ENCODE results near the gene SUCNR1. TPM values are rescaled to one million over a fixed set of nuclear protein-coding genes. Genes with fewer than 3 reads are reported as not detected.

SUCNR1 gene
- total RNA-seq, 6 donors from 2014 or later: 0.22 to 3.3 (median 2.9) TPM; not detected in 1

DNA sequence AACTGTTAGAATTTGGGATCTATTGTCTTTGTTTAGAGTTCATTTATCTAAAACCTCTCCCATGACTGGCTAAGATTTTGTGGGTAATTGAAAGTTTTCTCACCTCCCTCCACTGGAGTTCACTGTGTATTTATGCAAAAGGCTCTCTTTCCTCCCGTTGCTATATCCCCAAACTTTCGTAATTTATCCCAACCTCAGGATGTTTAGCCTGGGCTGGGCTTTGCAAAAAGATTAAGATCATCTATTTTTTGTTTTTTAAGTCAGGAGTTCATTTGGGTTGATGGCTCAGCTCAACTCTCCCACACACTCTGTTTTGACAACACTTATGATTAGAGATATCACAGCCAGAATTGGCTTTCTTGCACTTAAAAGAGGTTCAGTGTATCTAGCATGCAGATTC lies 27.0 kb downstream of the SUCNR1 start:
- no peaks in the 10 kb centered on the region for H3K27me3 ChIP-seq
- ATAC-seq (ENCODE audit: low FRiP score in 2 of 2): no peak

DNA sequence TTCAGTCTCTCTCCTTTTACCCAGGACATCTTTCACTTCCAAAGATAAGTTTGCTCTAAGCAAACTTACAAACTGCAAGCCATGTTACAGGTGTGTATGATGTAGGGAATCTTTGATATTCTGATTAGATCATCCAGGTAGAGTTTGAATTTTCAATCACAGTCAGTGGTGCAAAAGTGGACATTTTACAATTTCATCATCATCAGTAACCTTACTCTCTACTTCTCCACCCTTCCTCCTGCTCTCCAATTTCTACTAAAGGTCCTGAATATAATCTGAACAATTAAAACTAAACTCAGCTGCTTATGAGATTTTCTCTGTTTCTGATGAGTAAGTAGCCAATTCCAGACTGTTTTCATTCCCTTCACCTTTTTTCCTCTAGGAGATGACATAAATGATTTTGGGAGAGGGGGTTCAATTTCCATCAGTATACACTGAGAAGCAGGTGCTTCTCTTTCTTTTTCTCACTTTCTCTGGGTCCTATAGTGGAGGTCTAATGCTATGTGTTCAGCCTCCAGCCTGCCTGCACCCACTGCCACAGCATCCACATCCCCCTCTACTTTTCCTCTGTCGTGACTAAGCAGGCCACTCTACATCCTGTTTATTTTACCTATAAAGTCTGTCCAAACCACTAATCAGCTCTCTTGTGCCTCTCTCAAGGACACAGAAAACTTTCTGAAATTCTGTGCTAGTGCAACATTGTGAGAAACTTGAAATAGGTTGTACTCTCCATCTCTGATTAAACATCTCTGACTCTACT lies 27.6 kb downstream of the SUCNR1 start:
- no peak overlapping the region for H3K27ac ChIP-seq
- H3K9me3 ChIP-seq: no peaks in the 10 kb centered on the region
- H3K4me3 ChIP-seq: no peak overlapping the region
- TF ChIP-seq, protein P1, sequence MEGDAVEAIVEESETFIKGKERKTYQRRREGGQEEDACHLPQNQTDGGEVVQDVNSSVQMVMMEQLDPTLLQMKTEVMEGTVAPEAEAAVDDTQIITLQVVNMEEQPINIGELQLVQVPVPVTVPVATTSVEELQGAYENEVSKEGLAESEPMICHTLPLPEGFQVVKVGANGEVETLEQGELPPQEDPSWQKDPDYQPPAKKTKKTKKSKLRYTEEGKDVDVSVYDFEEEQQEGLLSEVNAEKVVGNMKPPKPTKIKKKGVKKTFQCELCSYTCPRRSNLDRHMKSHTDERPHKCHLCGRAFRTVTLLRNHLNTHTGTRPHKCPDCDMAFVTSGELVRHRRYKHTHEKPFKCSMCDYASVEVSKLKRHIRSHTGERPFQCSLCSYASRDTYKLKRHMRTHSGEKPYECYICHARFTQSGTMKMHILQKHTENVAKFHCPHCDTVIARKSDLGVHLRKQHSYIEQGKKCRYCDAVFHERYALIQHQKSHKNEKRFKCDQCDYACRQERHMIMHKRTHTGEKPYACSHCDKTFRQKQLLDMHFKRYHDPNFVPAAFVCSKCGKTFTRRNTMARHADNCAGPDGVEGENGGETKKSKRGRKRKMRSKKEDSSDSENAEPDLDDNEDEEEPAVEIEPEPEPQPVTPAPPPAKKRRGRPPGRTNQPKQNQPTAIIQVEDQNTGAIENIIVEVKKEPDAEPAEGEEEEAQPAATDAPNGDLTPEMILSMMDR (IDR thresholded peaks at IDR 0.05): no peak
- no peak for TF ChIP-seq POLR2A (IDR thresholded peaks at IDR 0.05)
- TF ChIP-seq EP300 (IDR thresholded peaks at IDR 0.05): no peak
- TF ChIP-seq POLR2AphosphoS5 (IDR thresholded peaks at IDR 0.05): no peak
- peaks cover 0 to 5% (median 2%) of the 10 kb centered on the region in 4 donors for H3K4me1 ChIP-seq
- H3K36me3 ChIP-seq: no peaks in the 10 kb centered on the region
- DNase-seq (no peak), ATAC-seq (ENCODE audit: low FRiP score in 2 of 2) (no peak)
- H3K27me3 ChIP-seq: no peaks in the 10 kb centered on the region
- 5 to 25% methylated on average over 1 of the region's 1 CpG for WGBS, 2 donors

More for the DNA sequence above, 27.0 kb downstream of the SUCNR1 start:
- TF ChIP-seq EP300 (IDR thresholded peaks at IDR 0.05) (no peak), POLR2A (IDR thresholded peaks at IDR 0.05) (no peak), POLR2AphosphoS5 (IDR thresholded peaks at IDR 0.05) (no peak)
- TF ChIP-seq, protein P1 (IDR thresholded peaks at IDR 0.05): no peak
- Histone ChIP-seq H3K9me3 (no peaks in the 10 kb centered on the region), H3K4me1 (peaks cover 0 to 5% (median 3%) of the 10 kb centered on the region in 4 donors), H3K27ac (no peak overlapping the region), H3K36me3 (no peaks in the 10 kb centered on the region), H3K4me3 (no peak overlapping the region)
- DNase-seq: no peak
- WGBS, 2 donors: 55 to 64% methylated on average over 2 of the region's 2 CpGs

DNA sequence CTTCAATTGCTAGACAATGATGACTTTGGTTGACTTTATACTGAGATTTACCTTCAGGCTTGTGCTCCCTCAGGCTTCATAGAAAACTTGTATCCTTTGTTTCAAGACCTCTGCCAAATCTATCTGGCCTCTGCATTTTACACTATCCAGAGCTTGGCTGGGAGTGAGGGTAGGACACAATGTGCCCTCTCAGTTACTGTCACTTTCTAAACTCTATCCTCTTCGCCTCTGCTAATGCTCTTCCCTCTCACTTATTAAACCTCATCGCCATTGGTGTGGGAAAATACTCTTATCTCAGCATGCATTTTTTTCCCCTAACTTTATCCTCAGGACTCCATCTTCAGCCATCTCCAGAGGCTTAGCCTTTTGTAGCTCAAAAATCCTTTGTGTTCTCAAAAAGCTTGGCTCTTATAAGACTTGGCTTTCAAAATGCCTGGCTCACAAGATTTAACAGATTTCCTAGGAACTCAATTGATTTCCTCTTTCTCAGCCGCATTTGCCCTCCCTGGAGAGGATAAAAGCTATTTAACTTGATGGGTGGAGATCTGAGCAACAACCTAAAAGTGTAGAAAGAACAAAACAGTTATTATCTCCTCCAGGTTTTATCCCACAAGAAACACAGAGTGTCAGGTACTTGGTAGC lies 28.3 kb downstream of the SUCNR1 start:
- ATAC-seq (ENCODE audit: low FRiP score in 2 of 2): peak in 1 of 2 donors; percentile 17
- no peak for TF ChIP-seq POLR2A (IDR thresholded peaks at IDR 0.05)
- TF ChIP-seq, protein P1 (IDR thresholded peaks at IDR 0.05): no peak
- no peak for TF ChIP-seq EP300 (IDR thresholded peaks at IDR 0.05)
- TF ChIP-seq POLR2AphosphoS5 (IDR thresholded peaks at IDR 0.05): no peak
- Histone ChIP-seq H3K9me3 (no peaks in the 10 kb centered on the region), H3K36me3 (no peaks in the 10 kb centered on the region), H3K4me1 (peaks cover 0 to 5% (median 2%) of the 10 kb centered on the region in 4 donors), H3K27me3 (no peaks in the 10 kb centered on the region), H3K4me3 (no peak overlapping the region), H3K27ac (no peak overlapping the region)
- WGBS, 2 donors: 69 to 72% methylated on average over 3 of the region's 3 CpGs
- DNase-seq: no peak

DNA sequence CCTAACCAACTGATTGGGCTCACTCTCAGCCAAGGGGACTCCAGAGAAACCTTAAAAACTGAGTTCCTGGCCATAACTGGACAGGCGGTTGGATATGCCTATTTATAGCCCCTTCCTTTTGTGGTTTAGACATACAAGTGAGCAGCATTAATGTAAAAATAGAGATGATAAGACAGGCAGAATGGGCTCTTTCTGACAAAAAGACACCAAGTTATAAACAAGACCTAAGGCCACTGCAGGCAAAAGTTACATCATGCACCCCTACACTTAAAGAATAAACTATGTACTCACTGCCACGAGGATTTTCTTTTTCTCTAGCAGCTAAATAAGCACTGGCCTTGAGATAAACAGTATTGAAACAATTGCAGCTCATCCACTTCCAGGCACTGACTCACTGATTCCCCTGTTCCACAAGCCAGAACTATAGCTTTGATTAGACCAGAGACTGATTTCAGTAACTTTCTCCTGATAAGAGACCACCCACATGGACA lies 30.1 kb downstream of the SUCNR1 start:
- DNase-seq: no peak
- Histone ChIP-seq H3K27ac (no peak overlapping the region), H3K4me3 (no peak overlapping the region), H3K9me3 (no peaks in the 10 kb centered on the region), H3K4me1 (peaks cover 0 to 5% (median 2%) of the 10 kb centered on the region in 4 donors), H3K36me3 (no peaks in the 10 kb centered on the region), H3K27me3 (no peaks in the 10 kb centered on the region)
- peak in 1 of 2 donors; percentile 41 for ATAC-seq (ENCODE audit: low FRiP score in 2 of 2)
- no peak for TF ChIP-seq POLR2A (IDR thresholded peaks at IDR 0.05)
- TF ChIP-seq, protein P1 (IDR thresholded peaks at IDR 0.05): no peak
- no peak for TF ChIP-seq POLR2AphosphoS5 (IDR thresholded peaks at IDR 0.05)
- TF ChIP-seq EP300 (IDR thresholded peaks at IDR 0.05): no peak
- WGBS, 2 donors: 14 to 25% methylated on average over 2 of the region's 2 CpGs
